Gastroesophageal sphincter (tissue), 4 donors: ENCODE measurements around the gene TMEM14C. TPM values are rescaled to one million over a fixed set of nuclear protein-coding genes. Genes with fewer than 3 reads are reported as not detected.
"Not testable (repeated sequence)": the region's sequence is repeated elsewhere in the genome, so short reads cannot be mapped to it uniquely, and the experiment has no call there.

ENCODE experiments used
- ATAC-seq: fragments of 150-250 bp; one replicate; pipeline ENCODE4 v1.9.1; 2016; ENCODE audit warnings: mild to moderate bottlenecking, moderate library complexity
- H3K27ac ChIP-seq, 4 donors: fragments of 200-600 bp; sonication (generic) in 3 of 4; 1 replicate in 3 of 4; 2 replicates in 1 of 4; pipeline ENCODE4 v1.5.1; 2016 to 2019
- H3K27me3 ChIP-seq: fragments of 200-600 bp; sonication (generic); one replicate; pipeline ENCODE4 v1.5.1; 2019
- H3K36me3 ChIP-seq, 2 donors: fragments of 200-600 bp; sonication (generic); one replicate each; pipeline ENCODE4 v1.5.1; 2019; ENCODE audit warnings: control low read depth in 1 of 2
- H3K4me1 ChIP-seq, 3 donors: fragments of 200-600 bp; sonication (generic); 1 replicate in 2 of 3; 2 replicates in 1 of 3; pipeline ENCODE4 v1.5.1; 2016 to 2019; ENCODE audit warnings: control low read depth in 2 of 3
- H3K4me3 ChIP-seq, 2 donors: fragments of 200-600 bp; sonication (generic); one replicate each; pipeline ENCODE4 v1.5.1; 2019; ENCODE audit warnings: mild to moderate bottlenecking in 1 of 2, moderate library complexity in 1 of 2
- H3K9me3 ChIP-seq, 3 donors: fragments of 200-600 bp; sonication (generic); one replicate each; pipeline ENCODE4 v1.5.1; 2017 to 2019; ENCODE audit warnings: control low read depth in 2 of 3
- CTCF ChIP-seq, 4 experiments: fragments of 200-600 bp in 2 of 4; fragments of 450-650 bp in 2 of 4; sonication (generic) in 1 of 4; IDR thresholded peaks; one replicate each; pipeline ENCODE4 v1.5.1; 2017 to 2019; ENCODE audit warnings: antibody characterized with exemption in 4 of 4, mild to moderate bottlenecking in 2 of 4, moderate library complexity in 2 of 4
- EP300 ChIP-seq: sonication (generic); formaldehyde crosslinking; IDR thresholded peaks from one replicate; pipeline ENCODE4 v1.6.1; 2017; ENCODE audit warnings: antibody characterized with exemption, mild to moderate bottlenecking
- POLR2A ChIP-seq, 2 donors: fragments of 450-650 bp; IDR thresholded peaks; one replicate each; pipeline ENCODE4 v1.6.1; 2017; ENCODE audit warnings: antibody characterized with exemption in 2 of 2, mild to moderate bottlenecking in 2 of 2, moderate library complexity in 1 of 2
- POLR2AphosphoS5 ChIP-seq: sonication (generic); formaldehyde crosslinking; IDR thresholded peaks from one replicate; pipeline ENCODE4 v1.6.1; 2017; ENCODE audit warnings: antibody characterized with exemption
- WGBS, 2 donors: methylation state at CpG; one replicate each; pipeline ENCODE4 v1.1.5; 2018; ENCODE audit warnings: low coverage in 1 of 2; 5-methylcytosine and 5-hydroxymethylcytosine counted together
- total RNA-seq, 4 donors: library from RNA; depleted of rRNA; stranded (reverse); fragments of >200 nt; gene quantifications; one replicate each; pipeline ENCODE4 v1.1.0, GENCODE V29; 2016

TMEM14C gene
- total RNA-seq, 4 donors from 2014 or later, result 97.4 to 209 (median 150) TPM

DNA sequence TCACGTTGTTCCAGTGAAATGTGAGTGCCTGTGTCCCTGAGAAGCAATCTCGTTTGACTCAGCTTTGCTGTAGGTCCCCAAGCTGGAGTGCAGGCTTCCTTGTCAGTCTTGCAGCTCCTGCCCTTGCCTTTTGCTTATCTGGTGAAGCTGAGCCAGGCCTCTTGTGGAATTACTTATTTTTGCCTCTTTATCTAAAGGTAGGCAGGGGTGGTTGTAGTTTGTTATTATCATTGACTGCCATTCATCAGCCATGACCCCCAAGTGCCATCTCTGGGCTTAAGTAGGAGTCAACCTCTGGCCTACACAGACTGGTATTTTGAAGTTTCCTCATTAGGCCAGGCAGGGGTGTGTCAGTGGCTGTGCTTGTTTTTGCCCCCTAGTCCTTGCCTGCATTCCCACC lies 26.9 kb downstream of the TMEM14C start:
- Histone ChIP-seq H3K36me3 (peaks cover 0 to 55% of the 10 kb centered on the region in 2 donors), H3K27me3 (no peaks in the 10 kb centered on the region), H3K4me1 (peaks cover 3 to 40% (median 16%) of the 10 kb centered on the region in 3 donors), H3K9me3 (no peaks in the 10 kb centered on the region), H3K27ac (no peak overlapping the region), H3K4me3 (no peak overlapping the region)
- TF ChIP-seq CTCF (IDR thresholded peaks at IDR 0.05) (no peak), POLR2AphosphoS5 (no peak), POLR2A (IDR thresholded peaks at IDR 0.05) (no peak), EP300 (no peak)
- no peak for ATAC-seq
- WGBS, 2 donors, result 7% methylated on average over 2 of the region's 2 CpGs; no CpG with 5 or more reads in 1 of the 2 donors

DNA sequence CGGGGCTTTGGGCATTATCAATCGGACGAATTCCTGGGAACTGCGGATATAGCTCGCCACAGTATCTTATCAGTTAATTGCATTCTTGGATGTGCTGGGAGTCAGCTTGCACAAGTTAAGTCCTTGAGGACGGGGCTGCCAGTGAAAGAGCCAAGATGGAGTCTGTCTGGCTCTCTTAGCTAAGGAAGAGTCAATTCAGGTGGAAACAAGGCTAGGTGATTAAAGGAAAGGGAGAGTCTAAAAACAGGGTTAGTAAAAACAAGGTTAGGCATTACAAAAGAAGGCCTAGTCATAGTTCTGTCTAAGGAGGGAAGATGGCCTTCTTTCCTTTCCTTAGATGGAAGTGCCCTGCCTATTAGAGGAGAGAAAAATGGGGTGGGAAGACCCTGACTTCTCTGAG lies 27.7 kb downstream of the TMEM14C start:
- H3K4me1 ChIP-seq, result peaks cover 3 to 40% (median 16%) of the 10 kb centered on the region in 3 donors
- H3K4me3 ChIP-seq, ATAC-seq, H3K9me3 ChIP-seq, H3K27me3 ChIP-seq, H3K27ac ChIP-seq: not testable (repeated sequence)
- 65 to 74% methylated on average over 6 of the region's 6 CpGs for WGBS, 2 donors
- peaks cover 0 to 64% of the 10 kb centered on the region in 2 donors for H3K36me3 ChIP-seq

- not testable (repeated sequence) for H3K27me3 ChIP-seq, H3K9me3 ChIP-seq, ATAC-seq, H3K27ac ChIP-seq, H3K4me3 ChIP-seq
- H3K36me3 ChIP-seq, result peaks cover 0 to 75% of the 10 kb centered on the region in 2 donors
- WGBS, 2 donors, result 70 to 80% methylated on average over 1 to 2 of the region's 5 CpGs
- peaks cover 3 to 37% (median 16%) of the 10 kb centered on the region in 3 donors for H3K4me1 ChIP-seq
Measured at GRCh38 chr6:10751757-10752156, 28.9 kb downstream of the TMEM14C start.

DNA sequence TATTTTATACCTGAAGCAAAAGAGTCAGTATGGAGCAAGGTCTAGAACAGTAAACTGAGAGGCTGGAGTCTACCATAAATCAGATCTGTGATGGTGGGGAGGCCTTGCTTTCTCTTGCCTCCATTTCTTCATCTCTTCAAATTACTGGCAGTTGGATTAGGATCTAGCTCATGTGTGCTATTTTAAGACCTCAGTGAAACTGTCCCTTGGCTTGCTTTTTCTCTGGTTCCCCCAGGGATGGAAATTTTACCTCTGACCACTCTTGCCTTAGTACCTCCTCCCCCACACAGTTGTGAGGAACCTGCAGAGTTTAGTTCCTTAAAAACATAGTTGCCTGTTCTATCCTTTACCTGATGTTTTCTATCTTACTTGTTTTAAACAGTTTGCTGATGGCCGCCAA lies 33.2 kb downstream of the TMEM14C start:
- TF ChIP-seq POLR2AphosphoS5, result no peak
- no peak for TF ChIP-seq POLR2A (IDR thresholded peaks at IDR 0.05)
- TF ChIP-seq EP300, result no peak
- no peak for TF ChIP-seq CTCF (IDR thresholded peaks at IDR 0.05)
- ATAC-seq, result no peak
- Histone ChIP-seq H3K4me1 (peaks cover 0 to 16% (median 0%) of the 10 kb centered on the region in 3 donors), H3K36me3 (peaks cover 0 to 88% of the 10 kb centered on the region in 2 donors), H3K4me3 (no peak overlapping the region), H3K27me3 (no peaks in the 10 kb centered on the region), H3K9me3 (no peaks in the 10 kb centered on the region), H3K27ac (no peak overlapping the region)
- 94 to 100% methylated on average over 1 of the region's 1 CpG for WGBS, 2 donors

GRCh38 chr6:10759312-10759839 lies 36.5 kb downstream of the TMEM14C start:
- WGBS, 2 donors, result 41 to 51% methylated on average over 2 to 3 of the region's 3 CpGs
- Histone ChIP-seq H3K4me3 (no peak overlapping the region), H3K9me3 (no peaks in the 10 kb centered on the region), H3K27me3 (no peaks in the 10 kb centered on the region), H3K36me3 (peaks cover 0 to 58% of the 10 kb centered on the region in 2 donors), H3K27ac (no peak overlapping the region), H3K4me1 (peaks cover 0 to 15% (median 0%) of the 10 kb centered on the region in 3 donors)
- ATAC-seq, result no peak
- peak; percentile 10 to 41 (median 37) for TF ChIP-seq CTCF (IDR thresholded peaks at IDR 0.05)
- no peak for TF ChIP-seq EP300

GRCh38 chr6:10759884-10760329 lies 37.0 kb downstream of the TMEM14C start:
- ATAC-seq, result peak; percentile 25

More at GRCh38 chr6:10759884-10760329, 37.0 kb downstream of the TMEM14C start:
- WGBS, 2 donors, result 48 to 55% methylated on average over 3 to 6 of the region's 6 CpGs
- Histone ChIP-seq H3K27me3 (no peaks in the 10 kb centered on the region), H3K36me3 (peaks cover 0 to 53% of the 10 kb centered on the region in 2 donors), H3K9me3 (no peaks in the 10 kb centered on the region), H3K4me1 (peaks cover 0 to 15% (median 0%) of the 10 kb centered on the region in 3 donors), H3K27ac (no peak overlapping the region), H3K4me3 (no peak overlapping the region)
- TF ChIP-seq CTCF (IDR thresholded peaks at IDR 0.05), result no peak
- TF ChIP-seq POLR2AphosphoS5, result peak; percentile 11
